HG03432 (cell line): ENCODE data around the gene CLIP2.
"Not testable (repeated sequence)": the region's sequence is repeated elsewhere in the genome, so short reads cannot be mapped to it uniquely, and the experiment has no call there.

ENCODE experiments used
- ATAC-seq: cut with Tn5 transposase; IDR thresholded peaks from one replicate; pipeline ENCODE4 v1.9.1; 2021; ENCODE audit warnings: mild to moderate bottlenecking, moderate library complexity; ENCODE audit not compliant: unreplicated experiment

The CLIP2 gene

GRCh38 chr7:74428023-74428422 is 138.8 kb downstream of the CLIP2 start:
- ATAC-seq: no peak

- ATAC-seq: no peak
Measured at GRCh38 chr7:74429153-74429747, 140.0 kb downstream of the CLIP2 start.

GRCh38 chr7:74430409-74430808 is 141.2 kb downstream of the CLIP2 start:
- ATAC-seq: not testable (repeated sequence)

GRCh38 chr7:74430961-74431466 is 141.8 kb downstream of the CLIP2 start:
- ATAC-seq: no peak

GRCh38 chr7:74437291-74437571 is 148.0 kb downstream of the CLIP2 start:
- ATAC-seq: not testable (repeated sequence)

- no peak for ATAC-seq
Measured at GRCh38 chr7:74438327-74438726, 149.1 kb downstream of the CLIP2 start.

- no peak for ATAC-seq
Measured at GRCh38 chr7:74439541-74439940, 150.3 kb downstream of the CLIP2 start.

GRCh38 chr7:74440143-74440542 is 150.9 kb downstream of the CLIP2 start:
- ATAC-seq: not testable (repeated sequence)

- ATAC-seq: no peak
Measured at GRCh38 chr7:74441801-74442200, 152.6 kb downstream of the CLIP2 start.

GRCh38 chr7:74443543-74444247 is 154.5 kb downstream of the CLIP2 start:
- no peak for ATAC-seq

- ATAC-seq: no peak
Measured at GRCh38 chr7:74449144-74449543, 159.9 kb downstream of the CLIP2 start.

- ATAC-seq: no peak
Measured at GRCh38 chr7:74449809-74450397, 160.7 kb downstream of the CLIP2 start.

GRCh38 chr7:74452748-74453321 is 163.6 kb downstream of the CLIP2 start:
- no peak for ATAC-seq

- ATAC-seq: no peak
Measured at GRCh38 chr7:74453322-74454011, 164.3 kb downstream of the CLIP2 start, which contains the start of gene GTF2IRD1. TSS of gene GTF2IRD1 (plus strand) at chr7:74453906. CDS start at chr7:74508081, 54,175 bp downstream.

GRCh38 chr7:74454021-74454924 is 165.1 kb downstream of the CLIP2 start:
- no peak for ATAC-seq

GRCh38 chr7:74454925-74455288 is 165.7 kb downstream of the CLIP2 start:
- ATAC-seq: no peak

- ATAC-seq: no peak
Measured at GRCh38 chr7:74455291-74455804, 166.1 kb downstream of the CLIP2 start.
